Fibroblast of skin of right quadriceps (primary cell): ENCODE results near the gene PAK6.
A peak's percentile ranks its signal among the peaks of the same experiment; 100 is the strongest.

Experiments used
- DNase-seq: peaks from one replicate; pipeline ENCODE4 v3.0.0-alpha.2; 2013

PAK6 gene

GRCh38 chr15:40238532-40239403 is at the start of gene PAK6:
PAK6 (plus strand) TSS chr15:40239063; CDS start chr15:40264786, 25,723 bp downstream.
- peak; percentile 36 for DNase-seq

- DNase-seq = peak; percentile 55
Measured at GRCh38 chr15:40190591-40190990, 48.3 kb upstream of the PAK6 start.

GRCh38 chr15:40192942-40193341 is 45.9 kb upstream of the PAK6 start:
- DNase-seq = peak; percentile 40

- DNase-seq = no peak
Measured at GRCh38 chr15:40197434-40197833, 41.4 kb upstream of the PAK6 start.

GRCh38 chr15:40198355-40199085 is 40.3 kb upstream of the PAK6 start:
- DNase-seq = no peak

GRCh38 chr15:40204100-40204499 is 34.8 kb upstream of the PAK6 start:
- no peak for DNase-seq

GRCh38 chr15:40217166-40217824 is 21.6 kb upstream of the PAK6 start:
- DNase-seq = peak; percentile 60

GRCh38 chr15:40219801-40220200 is 19.1 kb upstream of the PAK6 start:
- DNase-seq = no peak

GRCh38 chr15:40222131-40222530 is 16.7 kb upstream of the PAK6 start:
- no peak for DNase-seq

GRCh38 chr15:40226736-40227135 is 12.1 kb upstream of the PAK6 start:
- DNase-seq = no peak

- no peak for DNase-seq
Measured at GRCh38 chr15:40229316-40229715, 9.5 kb upstream of the PAK6 start.

- no peak for DNase-seq
Measured at GRCh38 chr15:40229956-40230355, 8.9 kb upstream of the PAK6 start.

- DNase-seq = peak; percentile 12
Measured at GRCh38 chr15:40232625-40233070, 6.2 kb upstream of the PAK6 start.

GRCh38 chr15:40233727-40234577 is 4.9 kb upstream of the PAK6 start:
- no peak for DNase-seq

GRCh38 chr15:40234783-40235182 is 4.1 kb upstream of the PAK6 start:
- DNase-seq = no peak

- no peak for DNase-seq
Measured at GRCh38 chr15:40235201-40235885, 3.5 kb upstream of the PAK6 start.

GRCh38 chr15:40239404-40239692 is 485 bp downstream of the PAK6 start:
- DNase-seq = no peak

- DNase-seq = no peak
Measured at GRCh38 chr15:40239693-40240618, 1.1 kb downstream of the PAK6 start.

GRCh38 chr15:40240619-40241221 is 1.9 kb downstream of the PAK6 start:
- DNase-seq = no peak
